ENCODE measurements around the gene HTRA3. TPM values are rescaled to one million over a fixed set of nuclear protein-coding genes. Genes with fewer than 3 reads are reported as not detected.
A peak's percentile ranks its signal among the peaks of the same experiment; 100 is the strongest.

The HTRA3 gene
- total RNA-seq, 2 donors from 2014 or later, result not detected

DNA sequence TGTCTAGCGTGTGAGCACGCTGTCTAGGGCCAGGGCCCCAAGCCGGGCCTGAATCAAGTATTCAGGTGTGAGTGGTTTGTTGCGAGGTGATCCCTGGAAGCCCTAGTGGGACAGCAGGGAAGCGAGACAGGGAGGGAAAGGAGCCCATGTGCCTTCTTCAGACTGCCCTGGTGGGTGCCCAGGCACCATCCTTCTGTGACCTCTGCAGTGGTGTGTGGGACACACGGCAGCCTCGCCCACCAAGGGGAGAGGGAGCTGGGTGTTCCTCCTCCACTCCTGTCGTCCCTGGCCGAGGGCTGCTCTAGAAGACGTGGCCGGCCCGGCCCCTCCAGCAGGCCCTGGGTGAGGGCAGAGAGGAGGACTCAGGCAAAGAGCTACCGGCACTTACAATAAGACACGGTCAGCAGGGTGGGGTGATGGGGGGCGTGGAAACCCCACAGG is 47.4 kb downstream of the HTRA3 start:
- ATAC-seq, result no peak
- no peak overlapping the region for H3K27ac Mint-ChIP-seq
- peaks cover 0 to 10% of the 10 kb centered on the region in 2 donors for H3K9me3 Mint-ChIP-seq
- DNase-seq (ENCODE audit: low spot score in 2 of 2), result peak in 1 of 2 donors; percentile 45
- H3K36me3 Mint-ChIP-seq, result no peaks in the 10 kb centered on the region

DNA sequence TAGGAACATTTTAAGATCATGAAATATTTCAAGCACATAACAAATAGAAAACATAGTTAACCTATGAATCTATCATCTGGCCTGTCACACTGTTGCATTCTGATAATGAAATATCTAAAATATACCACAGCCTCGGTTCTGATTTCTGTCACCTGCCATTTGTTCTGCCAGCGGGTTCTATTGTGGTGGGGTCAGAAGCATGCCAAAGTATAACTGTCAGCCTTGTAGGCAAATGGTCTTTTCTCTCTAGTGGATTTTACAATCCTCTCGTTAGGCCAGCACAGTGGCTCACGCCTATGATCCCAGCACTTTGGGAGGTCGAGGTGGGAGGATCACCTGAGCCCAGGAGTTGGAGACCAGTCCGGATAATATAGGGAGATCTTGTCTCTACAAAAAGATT is 47.9 kb downstream of the HTRA3 start:
- DNase-seq (ENCODE audit: low spot score in 2 of 2) (no peak), ATAC-seq (no peak)
- Mint-ChIP-seq H3K27ac (no peak overlapping the region), H3K9me3 (peaks cover 0 to 5% of the 10 kb centered on the region in 2 donors), H3K36me3 (no peaks in the 10 kb centered on the region)

DNA sequence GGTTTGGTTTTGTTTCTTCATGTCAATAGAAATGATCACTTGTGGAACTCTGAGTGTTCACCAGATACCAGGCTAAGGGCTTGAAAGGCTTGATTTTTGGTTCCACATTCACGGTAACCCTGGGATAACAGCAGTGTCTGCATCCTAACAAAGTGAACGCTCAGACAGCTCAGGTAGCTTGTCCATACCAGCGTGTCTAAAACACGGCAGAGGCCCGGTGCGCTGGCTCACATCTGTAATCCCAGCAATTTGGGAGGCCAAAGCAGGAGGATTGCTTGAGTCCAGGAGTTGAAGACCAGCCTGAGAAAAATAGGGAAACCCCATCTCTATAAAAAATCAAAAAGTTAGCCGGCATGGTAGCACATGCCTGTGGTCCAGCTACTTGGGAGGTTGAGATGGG is 49.0 kb downstream of the HTRA3 start:
- H3K27ac Mint-ChIP-seq, result no peak overlapping the region
- H3K9me3 Mint-ChIP-seq, result no peaks in the 10 kb centered on the region
- no peak for DNase-seq (ENCODE audit: low spot score in 2 of 2)
- no peak for ATAC-seq
- no peaks in the 10 kb centered on the region for H3K36me3 Mint-ChIP-seq

DNA sequence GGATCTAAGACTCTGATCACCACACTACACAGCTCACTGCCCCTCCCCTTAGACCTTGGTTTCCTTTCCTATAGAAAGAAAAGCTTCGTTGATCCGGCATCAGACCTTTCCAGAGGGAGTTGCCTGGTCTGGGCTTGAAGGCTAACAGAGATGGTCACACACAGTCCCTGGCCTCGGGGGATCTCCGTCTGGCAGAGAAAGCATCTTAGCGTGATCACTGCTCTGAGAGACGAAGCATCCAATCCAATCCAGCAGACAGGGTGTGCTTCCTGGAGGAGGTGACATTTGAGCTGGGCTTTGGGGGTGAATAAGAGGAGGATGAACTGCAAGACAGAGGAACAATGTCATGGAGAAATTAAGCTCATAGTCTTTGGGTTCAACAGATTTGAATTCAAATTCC is 49.5 kb downstream of the HTRA3 start:
- no peaks in the 10 kb centered on the region for H3K9me3 Mint-ChIP-seq
- H3K36me3 Mint-ChIP-seq, result no peaks in the 10 kb centered on the region
- no peak for ATAC-seq
- DNase-seq (ENCODE audit: low spot score in 2 of 2), result peak in 1 of 2 donors; percentile 30
- H3K27ac Mint-ChIP-seq, result no peak overlapping the region

DNA sequence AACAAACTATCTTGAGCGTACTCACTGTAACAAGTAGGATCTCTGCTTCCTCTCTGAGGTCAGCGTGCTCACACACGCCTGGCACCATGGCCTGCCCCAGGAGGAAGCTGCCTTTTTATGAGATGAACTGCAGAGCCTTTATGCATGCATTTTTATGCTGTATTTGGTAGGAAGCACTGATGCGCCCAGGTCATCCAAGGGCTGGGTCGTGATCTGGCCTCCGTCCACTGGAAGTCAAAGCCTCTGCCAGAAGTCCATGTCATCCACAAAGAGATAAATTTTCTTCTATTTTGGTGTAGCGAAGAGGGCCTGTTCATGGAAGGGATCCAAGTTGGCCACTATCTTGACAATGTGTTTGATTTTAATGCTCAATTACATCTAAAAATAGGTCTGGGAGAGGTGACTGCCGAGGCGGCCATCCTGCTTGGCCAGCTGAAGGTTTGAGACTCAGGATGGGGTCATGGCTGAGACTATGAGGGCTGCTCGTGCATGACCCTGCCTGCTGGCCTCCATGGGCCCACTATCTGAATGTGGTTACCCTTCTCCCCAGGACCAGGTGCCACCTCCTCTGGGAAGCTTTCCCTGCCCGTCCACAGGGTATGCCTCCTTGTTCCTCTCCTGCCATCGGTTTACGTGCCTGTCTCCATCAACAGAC is 50.3 kb downstream of the HTRA3 start:
- Mint-ChIP-seq H3K9me3 (no peaks in the 10 kb centered on the region), H3K27ac (no peak overlapping the region), H3K36me3 (no peaks in the 10 kb centered on the region)
- ATAC-seq (no peak), DNase-seq (ENCODE audit: low spot score in 2 of 2) (peak in 1 of 2 donors; percentile 34)

DNA sequence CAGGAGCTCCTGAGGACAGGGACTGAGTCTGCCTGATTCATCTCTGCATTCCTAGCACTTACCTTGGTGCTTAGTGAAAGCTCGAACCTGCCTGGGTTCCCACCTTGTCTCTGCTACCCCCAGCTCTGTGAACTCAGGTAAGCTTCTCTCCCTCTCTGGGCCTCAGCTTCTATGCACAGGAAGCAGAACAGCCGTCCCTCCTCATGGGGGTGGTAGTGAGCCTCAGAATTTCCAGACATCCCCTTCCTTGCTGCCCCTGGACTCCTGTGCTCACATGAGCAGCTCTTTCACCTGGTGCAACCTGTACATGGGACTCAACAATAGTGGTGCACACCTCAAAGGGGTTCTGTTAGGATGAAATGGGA is 50.8 kb downstream of the HTRA3 start:
- Mint-ChIP-seq H3K9me3 (no peaks in the 10 kb centered on the region), H3K36me3 (no peaks in the 10 kb centered on the region), H3K27ac (no peak overlapping the region)
- peak in 1 of 2 donors; percentile 6 for DNase-seq (ENCODE audit: low spot score in 2 of 2)
- ATAC-seq, result no peak

DNA sequence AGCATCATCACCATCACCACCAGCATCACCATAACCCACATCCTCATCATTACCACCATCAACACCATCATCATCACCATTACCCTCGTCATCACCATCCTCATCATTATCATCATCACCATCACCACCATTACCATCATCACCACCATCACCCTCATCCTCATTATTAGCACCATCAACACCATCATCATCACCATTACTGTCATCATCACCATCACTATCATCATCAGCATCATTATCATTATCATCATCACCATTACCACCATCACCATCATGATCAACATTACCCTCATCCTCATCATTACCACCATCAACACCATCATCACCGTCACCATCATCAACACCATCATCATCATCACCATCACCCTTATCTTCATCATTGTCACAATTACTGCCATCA is 51.7 kb downstream of the HTRA3 start:
- ATAC-seq, result no peak
- no peak for DNase-seq (ENCODE audit: low spot score in 2 of 2)
- Mint-ChIP-seq H3K9me3 (no peaks in the 10 kb centered on the region), H3K36me3 (no peaks in the 10 kb centered on the region), H3K27ac (no peak overlapping the region)

DNA sequence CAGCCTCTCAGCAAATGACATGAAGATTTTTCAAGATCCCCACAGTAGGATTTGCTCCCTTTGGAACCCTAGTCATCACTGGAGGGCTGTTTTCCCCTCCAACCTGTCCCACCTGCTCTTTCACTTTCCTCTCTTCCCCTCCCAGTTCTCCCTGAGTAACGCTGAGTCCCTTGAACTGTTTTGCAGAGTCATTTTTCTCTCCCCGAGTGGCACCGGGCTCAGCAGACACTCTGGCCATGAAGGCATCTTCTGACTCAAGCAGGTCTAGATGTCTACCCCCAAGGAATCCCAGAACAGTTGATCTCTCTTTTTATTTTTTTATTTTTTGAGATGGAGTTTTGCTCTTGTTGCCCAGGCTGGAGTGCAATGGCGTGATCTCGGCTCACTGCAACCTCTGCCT is 52.2 kb downstream of the HTRA3 start:
- no peaks in the 10 kb centered on the region for H3K36me3 Mint-ChIP-seq
- ATAC-seq, result no peak
- H3K9me3 Mint-ChIP-seq, result no peaks in the 10 kb centered on the region
- H3K27ac Mint-ChIP-seq, result no peak overlapping the region
- DNase-seq (ENCODE audit: low spot score in 2 of 2), result no peak

DNA sequence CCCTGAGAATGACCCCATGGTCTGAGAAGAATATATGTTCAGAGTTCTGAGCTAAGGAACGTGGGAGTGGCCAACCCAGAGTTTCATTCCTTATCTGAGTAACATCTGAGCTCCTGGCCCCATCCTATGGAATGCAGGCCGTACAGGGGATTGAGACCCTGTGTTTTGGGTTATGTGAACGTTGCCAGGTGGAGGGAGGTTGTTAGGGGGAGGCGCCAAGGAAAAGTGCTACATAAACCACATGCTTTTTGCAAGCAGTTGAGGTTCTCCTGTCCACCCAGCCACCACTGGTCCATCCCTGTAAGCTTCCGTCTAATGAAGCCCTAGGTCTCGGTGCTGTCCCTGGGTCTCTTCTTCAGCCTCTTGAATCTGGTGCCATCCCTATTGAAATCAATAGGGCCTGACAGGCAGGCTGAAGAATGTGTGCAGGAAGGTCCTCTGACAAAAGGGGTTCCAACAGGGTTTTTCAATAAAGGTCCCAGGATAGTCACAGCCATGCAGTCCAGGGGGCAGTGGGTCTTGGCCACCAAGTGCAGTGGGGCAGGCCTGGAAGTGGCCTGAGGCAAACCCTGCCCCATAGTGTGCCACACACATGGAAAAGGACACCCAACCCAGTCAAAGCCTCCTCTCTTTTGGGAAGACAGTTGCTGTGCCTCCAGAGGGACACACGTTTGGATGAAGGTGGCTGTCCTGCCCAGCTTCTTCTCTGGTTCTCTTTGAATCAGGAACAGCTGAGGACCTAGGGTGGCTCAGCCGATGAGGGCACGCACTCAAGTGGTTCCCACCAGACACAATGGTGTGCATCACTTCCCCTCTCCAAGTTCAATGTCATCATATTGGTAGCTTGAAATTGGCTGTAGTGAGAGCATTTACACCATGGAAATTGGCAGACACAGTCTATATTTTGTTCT is 53.5 kb downstream of the HTRA3 start:
- H3K27ac Mint-ChIP-seq, result no peak overlapping the region
- DNase-seq (ENCODE audit: low spot score in 2 of 2), result peak in 1 of 2 donors; percentile 47
- H3K36me3 Mint-ChIP-seq, result no peaks in the 10 kb centered on the region
- ATAC-seq, result no peak
- H3K9me3 Mint-ChIP-seq, result no peaks in the 10 kb centered on the region

DNA sequence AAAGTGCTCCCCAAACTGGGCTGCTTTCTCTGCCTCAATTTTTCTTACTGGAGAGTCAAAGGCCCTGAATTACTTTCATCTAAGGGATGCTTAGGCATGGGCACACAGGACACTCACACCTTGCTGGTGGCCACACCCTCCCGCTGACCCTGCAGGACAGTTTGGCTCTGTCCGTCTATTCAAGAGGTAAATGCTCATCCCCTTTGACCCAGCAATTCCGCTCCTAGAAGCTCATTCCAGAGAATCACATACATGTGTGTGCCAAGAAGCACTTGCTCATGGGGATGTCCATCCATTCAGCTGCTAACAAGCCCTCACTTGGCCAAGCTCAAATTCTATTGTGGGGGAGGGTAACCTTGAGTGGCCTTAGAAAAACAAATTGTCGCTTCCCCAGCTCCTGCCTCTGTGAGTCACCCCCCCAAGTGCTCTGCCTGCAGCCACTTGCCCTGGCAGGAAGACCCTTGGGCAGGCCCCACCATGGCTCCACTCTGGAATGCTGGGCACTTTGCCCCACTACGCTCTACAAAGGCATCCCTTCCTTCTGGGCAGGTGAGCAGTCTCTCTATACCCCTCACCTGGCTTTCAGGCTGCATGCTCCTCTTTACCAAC is 54.5 kb downstream of the HTRA3 start:
- Mint-ChIP-seq H3K9me3 (no peaks in the 10 kb centered on the region), H3K36me3 (no peaks in the 10 kb centered on the region), H3K27ac (peak overlapping the region in 1 of 2 donors; percentile 62)
- DNase-seq (ENCODE audit: low spot score in 2 of 2) (peak in 1 of 2 donors; percentile 31), ATAC-seq (no peak)

DNA sequence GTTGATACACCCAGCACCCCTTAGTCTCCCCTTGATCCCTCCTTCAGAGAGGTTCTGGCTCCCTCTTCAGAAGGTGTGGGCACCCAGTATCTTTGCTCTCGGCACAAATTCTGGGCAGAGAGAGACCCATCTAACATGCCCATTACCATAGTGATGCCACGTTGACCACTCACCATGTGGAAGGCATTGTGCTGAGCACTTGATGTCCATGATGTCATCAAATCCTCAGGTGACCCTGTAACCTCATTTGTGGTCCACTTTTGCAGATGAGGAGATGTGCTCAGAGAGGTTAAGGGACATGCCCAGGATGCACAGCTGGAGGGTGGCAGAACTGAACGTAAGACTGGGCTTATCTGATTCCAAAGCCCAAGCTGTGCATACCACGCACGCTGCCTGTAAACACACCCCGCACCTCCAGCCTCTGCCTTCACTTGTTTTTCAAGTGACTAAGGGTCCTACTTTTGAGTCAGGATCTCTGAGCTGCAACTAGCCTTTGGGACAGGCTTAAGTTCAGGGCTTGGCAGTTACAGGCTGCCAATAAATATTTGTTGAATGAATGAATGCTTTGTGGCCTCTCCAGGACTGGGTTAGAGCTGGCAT is 55.2 kb downstream of the HTRA3 start:
- Mint-ChIP-seq H3K9me3 (no peaks in the 10 kb centered on the region), H3K36me3 (no peaks in the 10 kb centered on the region), H3K27ac (peak overlapping the region in 1 of 2 donors; percentile 62)
- ATAC-seq, result no peak
- peak in 1 of 2 donors; percentile 1 for DNase-seq (ENCODE audit: low spot score in 2 of 2)

DNA sequence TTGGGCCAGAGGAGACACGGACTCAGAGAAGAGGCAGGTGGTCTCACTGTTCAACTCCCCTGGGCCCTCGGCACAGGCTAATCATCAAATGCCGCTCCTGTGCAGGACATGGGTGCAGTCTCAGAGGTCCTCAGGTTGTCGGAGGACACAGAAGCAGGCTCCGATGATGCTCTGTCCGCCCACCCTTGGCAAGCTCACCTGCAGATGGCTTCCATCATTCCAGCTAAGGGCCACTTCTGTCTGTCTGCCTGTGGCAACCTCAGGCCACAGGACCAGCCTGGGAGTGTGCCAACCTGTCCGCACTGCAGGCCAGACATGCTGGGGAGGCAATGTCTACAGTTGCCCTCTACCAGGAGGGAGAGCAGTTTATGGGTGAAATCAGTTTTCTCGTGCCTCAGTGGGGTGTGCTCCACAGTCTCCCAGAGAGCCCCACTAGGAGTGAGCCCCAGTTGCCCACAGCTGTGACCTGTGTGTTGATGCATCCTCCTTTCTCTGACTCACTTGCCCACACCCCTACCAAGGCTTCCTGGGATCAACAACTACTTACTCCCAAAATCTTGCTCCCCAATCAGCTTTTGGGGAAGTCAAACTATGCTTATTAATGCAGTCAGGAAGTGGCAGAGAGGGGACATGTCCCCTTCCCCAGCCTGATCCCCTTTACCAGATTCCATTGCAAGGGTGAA is 55.9 kb downstream of the HTRA3 start:
- peak in 1 of 2 donors; percentile 33 for DNase-seq (ENCODE audit: low spot score in 2 of 2)

DNA sequence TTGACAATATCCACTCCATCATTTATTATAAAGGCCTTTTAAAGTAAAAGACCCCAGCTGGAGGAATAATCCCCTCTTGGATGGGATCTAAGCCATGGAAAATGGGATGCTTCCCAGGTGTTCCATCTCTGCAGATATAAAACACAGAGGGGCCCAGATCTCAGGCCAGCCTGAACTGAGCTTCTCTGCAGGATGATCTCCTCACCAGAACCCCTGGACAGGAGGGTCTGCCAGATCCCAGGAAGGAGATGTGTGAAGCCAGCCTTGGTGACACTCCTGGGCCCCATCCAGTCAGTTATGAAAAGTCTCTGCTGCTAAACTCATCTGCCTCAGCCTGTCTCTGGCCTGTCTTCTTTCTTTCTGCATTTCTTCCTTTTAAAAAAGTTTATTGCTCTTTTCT is 56.7 kb downstream of the HTRA3 start:
- Mint-ChIP-seq H3K27ac (no peak overlapping the region), H3K36me3 (no peaks in the 10 kb centered on the region), H3K9me3 (no peaks in the 10 kb centered on the region)
- no peak for ATAC-seq
- DNase-seq (ENCODE audit: low spot score in 2 of 2), result no peak

More for the DNA sequence above, 55.9 kb downstream of the HTRA3 start:
- Mint-ChIP-seq H3K27ac (no peak overlapping the region), H3K36me3 (no peaks in the 10 kb centered on the region), H3K9me3 (no peaks in the 10 kb centered on the region)
- ATAC-seq, result no peak

DNA sequence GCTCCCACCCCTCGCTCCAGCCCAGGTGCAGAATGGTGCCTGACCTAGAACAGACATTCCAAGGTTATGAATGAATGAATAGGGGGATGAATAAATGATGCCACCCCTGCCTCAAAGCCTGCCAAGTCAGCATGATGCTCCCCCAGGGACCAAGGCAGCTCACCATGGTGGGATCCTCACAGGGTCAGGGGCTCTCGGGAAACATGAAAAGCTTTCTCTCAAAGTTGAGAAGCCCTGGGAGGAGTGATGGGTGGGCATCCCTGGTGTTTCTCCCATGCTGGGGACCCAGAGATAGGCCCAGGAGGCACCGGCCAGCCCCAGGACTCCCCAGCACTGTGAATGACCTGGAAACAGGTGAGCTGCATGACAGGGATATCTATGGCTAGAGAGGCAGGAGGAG is 58.9 kb downstream of the HTRA3 start:
- DNase-seq (ENCODE audit: low spot score in 2 of 2), result peak in 1 of 2 donors; percentile 20
- H3K27ac Mint-ChIP-seq, result no peak overlapping the region
- no peaks in the 10 kb centered on the region for H3K9me3 Mint-ChIP-seq
- ATAC-seq, result no peak
- no peaks in the 10 kb centered on the region for H3K36me3 Mint-ChIP-seq

DNA sequence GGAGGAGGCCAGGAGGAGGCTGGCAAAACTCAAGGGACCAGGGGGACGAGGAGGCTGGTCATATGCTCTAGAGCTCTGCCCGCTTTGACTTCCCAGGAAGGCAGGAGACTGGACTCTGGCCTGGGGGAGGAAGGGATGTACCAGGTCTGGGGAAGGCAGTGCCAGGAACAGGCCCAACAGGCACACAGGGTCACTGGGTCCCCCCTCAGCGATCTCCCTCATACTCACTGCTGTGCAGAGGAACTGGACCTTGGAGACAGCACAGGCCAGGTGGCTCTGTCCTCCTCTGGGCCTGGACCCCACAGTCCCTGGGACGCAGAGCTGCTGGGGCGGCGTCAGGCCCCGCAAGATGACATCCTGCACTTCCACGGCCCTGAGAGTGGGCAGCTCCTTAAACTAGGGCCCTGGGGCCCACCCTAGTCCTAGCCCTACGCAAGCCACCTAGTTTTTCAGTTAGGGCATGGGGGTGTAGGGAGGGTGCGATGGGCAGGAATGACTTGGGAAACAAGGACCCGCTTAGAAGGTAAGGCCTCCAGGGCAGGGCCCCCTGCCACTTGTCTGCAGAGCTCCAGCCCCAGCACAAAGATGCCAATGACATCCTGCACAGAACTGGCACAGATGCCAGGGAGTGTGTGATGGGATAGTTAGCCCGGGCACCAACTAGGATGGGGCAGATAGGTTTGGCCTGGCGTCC is 59.5 kb downstream of the HTRA3 start:
- no peak for ATAC-seq
- Mint-ChIP-seq H3K9me3 (no peaks in the 10 kb centered on the region), H3K27ac (no peak overlapping the region), H3K36me3 (no peaks in the 10 kb centered on the region)
- peak in 1 of 2 donors; percentile 31 for DNase-seq (ENCODE audit: low spot score in 2 of 2)

DNA sequence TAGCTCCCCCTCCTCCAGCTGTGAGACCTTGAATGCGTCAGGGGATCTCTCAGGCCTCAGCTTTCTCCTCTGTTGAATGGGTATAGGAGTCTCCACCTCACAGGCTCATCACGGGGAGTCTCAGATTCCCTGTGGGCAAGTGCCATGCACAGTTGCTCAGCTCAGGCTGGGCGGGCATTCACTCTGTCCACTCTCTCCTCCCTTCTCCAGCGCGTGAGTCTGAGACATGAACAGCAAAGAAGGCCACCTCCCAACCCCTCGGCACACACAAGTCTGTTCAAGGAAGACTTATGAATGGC is 60.0 kb downstream of the HTRA3 start:
- ATAC-seq, result no peak
- Mint-ChIP-seq H3K27ac (no peak overlapping the region), H3K36me3 (no peaks in the 10 kb centered on the region), H3K9me3 (no peaks in the 10 kb centered on the region)
- peak in 1 of 2 donors; percentile 28 for DNase-seq (ENCODE audit: low spot score in 2 of 2)
